NCI-H2196 (cell line): ENCODE data around the gene EBLN1.
A peak's percentile ranks its signal among the peaks of the same experiment; 100 is the strongest.
"Not testable (repeated sequence)": the region's sequence is repeated elsewhere in the genome, so short reads cannot be mapped to it uniquely, and the experiment has no call there.

Experiments
- DNase-seq: peaks from one replicate; lab custom pipeline; 2025; ENCODE audit not compliant: unreplicated experiment; lab: John Stamatoyannopoulos, UW

The EBLN1 gene

DNA sequence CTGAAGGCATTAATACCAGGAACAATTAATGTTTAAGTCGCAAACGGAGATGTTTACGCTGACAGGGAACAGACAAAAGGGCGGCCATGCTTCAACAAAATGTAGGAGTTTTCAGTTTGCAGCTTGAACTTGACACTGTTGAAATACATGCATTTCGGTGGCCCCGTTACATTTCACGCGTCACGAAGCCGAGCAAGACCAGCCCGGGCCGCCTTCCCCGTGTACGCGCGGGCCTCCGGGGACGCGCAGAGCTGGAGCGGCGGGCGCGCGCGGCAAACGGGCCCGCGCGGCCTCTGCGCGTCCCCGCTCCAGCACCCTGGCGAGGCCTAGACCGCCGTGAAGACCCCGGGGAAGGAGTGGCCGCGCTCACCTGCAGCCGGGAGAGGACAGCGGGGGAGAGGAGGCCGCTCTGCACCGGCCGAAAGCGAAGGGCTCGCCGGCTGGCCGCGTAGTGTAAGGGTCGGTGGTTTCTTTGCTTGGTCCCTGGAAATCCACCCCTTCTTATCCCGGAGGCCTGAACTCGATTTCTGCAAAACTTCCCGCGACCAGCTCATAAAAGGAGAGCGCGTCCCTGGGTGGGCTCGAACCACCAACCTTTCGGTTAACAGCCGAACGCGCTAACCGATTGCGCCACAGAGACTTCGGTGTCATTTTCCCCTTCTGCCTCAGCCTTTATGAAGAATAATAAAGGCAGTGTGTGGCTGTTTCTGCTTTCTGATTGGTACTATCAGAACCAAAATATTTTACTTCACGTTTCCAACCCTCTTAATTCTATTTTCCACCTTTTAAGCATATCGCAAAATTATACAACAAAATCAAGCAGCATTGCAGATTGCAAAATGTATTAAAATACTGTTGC, 11.4 kb upstream of the EBLN1 start:
- peak; percentile 61 for DNase-seq

DNA sequence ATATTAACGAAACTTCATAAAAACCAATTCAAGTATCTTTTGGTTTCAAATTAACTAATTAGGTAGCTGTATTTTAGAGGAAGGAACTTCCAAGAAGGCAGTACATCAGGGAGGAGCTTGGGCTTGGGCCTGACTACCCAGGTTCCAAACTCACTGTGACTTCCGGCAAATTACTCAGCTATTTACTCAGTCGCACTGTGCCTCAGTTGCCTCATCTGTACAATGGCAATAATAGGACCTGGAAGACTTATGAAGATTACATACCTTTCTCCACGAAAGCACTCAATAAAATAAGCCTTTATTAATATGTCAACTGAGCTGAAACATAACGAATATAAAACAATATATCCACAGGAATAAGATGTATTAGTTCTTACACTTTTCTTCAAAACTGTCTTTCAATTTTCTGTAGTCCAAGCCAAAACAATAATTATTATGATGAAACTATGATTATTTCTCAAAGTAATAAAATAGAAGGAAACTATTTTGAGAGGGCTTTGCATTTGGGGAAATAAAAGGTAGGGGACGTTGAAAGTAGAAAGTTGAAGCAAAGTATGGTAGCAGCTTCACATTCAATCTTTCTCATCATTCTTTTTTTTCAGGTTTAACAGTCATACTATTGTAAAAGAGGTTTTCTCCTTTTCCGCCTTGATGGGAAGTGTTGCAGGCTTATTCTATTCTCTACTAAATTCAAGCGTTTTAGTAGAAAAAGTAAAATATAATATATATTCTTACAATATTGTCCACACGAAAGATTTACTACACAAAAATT, 10.5 kb upstream of the EBLN1 start:
- DNase-seq = no peak

DNA sequence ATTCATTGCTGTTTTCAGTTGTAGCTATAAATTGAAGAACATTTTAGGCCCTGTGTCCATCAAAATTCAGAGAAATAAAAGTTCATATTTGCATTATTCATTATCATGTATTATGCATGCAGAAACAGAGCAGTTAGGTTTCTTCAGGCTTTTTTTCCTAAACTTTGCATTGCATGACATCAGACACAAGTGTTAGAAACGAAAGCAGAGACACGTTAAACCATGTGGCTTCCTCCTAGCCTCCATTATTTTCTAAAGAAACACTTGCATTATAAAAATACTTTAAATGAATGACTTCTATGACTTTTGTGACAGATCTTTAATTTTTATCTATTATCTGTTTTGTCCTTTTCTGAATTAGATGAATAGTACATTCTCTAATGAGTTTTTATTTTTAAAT, 8.8 kb upstream of the EBLN1 start:
- no peak for DNase-seq

GRCh38 chr10:22222236-22223190, 4.7 kb upstream of the EBLN1 start:
- no peak for DNase-seq

DNA sequence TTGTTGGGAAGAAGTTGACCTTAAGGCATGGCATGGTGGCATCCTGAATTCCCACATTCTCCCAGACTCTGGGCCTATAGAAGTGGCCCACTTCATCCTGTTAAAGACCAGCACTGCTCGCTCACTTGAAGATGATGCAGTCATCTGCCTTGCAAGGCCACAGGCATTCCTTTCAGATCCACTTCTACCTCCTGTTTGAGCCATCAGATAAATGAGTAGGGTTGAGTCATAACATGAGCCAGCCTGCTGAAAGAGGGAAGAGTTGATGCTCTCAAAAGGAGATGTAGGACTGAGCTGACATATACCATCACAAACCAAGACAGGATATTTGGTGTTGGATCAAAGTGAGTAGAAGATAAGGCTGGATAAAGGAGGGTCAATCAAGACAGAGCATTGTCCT, 1.5 kb upstream of the EBLN1 start:
- DNase-seq = no peak

- DNase-seq = no peak
Observed at GRCh38 chr10:22218448-22218847, 633 bp upstream of the EBLN1 start.

DNA sequence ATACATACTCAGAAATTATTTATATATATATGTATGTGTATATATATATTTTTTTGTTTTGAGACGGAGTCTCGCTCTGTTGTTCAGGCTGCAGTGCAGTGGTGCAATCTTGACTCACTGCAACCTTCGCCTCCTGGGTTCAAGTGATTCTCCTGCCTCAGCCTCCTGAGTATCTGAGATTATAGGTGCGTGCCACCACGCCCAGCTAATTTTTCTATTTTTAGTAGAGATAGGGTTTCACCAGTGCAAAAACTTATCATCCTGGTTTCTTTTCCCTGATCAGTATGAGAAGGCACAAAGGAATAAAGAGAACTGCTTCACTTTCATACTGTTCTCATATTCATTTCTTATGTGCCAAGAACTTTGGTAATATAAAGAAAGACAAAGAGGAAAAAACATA, 731 bp downstream of the EBLN1 start:
- DNase-seq = not testable (repeated sequence)

GRCh38 chr10:22210267-22210666, 7.5 kb downstream of the EBLN1 start:
- no peak for DNase-seq

- DNase-seq = no peak
Observed at GRCh38 chr10:22193945-22194344, 23.9 kb downstream of the EBLN1 start.

DNA sequence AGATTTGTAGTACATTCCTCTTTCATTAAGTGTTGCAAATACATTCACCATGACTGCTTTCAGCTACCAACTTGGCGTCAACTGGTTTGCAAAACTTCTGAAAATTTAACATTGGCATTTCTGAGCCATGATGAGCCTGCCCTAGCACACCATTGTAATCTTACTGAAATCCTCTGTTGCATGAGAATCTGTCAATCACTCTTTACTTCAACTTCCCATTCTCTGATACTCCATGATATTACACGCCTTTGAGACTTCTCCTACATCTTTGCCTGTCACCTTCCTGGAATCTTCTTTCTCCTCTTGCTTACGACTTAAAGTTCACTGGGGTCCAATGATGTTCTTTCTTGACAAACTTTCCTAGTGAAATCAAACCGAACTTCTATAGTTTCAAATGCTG, 32.2 kb downstream of the EBLN1 start:
- DNase-seq = no peak

DNA sequence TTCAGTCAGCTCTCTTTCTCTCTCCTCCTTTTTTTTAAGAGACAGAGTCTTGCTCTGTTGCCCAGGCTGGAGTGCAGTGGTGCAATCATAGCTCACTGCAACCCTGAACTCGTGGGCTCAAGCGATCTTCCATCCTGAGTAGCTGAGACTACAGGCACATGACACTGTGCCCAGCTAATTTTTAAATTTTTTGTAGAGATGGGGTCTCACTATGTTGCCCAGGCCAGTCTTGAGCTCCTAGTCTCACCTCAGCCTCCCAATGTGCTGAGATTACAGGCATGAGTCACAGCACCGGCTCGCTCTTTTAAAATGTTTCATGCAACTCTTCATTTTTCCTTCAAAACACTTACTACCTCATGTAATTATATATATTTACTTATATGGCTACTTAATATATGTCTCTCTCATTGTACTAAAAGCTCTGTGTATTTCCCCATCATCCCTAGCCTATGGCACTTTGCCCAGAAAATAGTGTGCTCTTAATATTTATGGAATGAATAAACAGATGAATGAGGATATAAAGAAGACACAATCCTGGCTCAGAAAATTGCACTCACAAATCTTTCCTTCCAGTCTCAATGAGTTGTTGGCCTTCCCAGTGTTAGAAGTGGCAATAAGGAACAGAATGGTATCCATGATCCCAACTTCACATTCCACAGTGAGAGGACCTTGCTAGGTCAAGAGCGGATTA, 33.9 kb downstream of the EBLN1 start:
- DNase-seq = no peak

GRCh38 chr10:22180724-22181123, 37.1 kb downstream of the EBLN1 start:
- no peak for DNase-seq

DNA sequence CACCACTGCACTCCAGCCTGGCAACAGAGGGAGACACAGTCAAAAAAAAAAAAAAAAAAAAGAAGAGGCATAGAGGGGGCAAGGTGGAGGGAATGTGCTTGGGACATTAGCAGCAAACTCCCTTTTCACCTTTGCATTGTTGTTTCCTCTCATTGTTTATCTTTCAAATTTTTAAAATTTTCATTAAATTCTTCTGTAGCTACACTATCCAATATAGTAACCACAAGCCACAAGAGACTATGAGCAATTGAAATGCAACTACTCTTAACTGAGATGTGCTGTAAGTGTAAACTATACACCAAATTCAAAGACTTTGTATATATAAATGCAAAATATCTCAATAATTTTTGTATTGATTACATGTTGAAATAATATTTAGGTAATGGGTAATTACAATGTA, 43.4 kb downstream of the EBLN1 start:
- DNase-seq = no peak

GRCh38 chr10:22171131-22171530, 46.7 kb downstream of the EBLN1 start:
- DNase-seq = no peak

- DNase-seq = no peak
Observed at GRCh38 chr10:22170582-22170981, 47.2 kb downstream of the EBLN1 start.

GRCh38 chr10:22159979-22160378, 57.8 kb downstream of the EBLN1 start:
- no peak for DNase-seq

- DNase-seq = no peak
Observed at GRCh38 chr10:22159180-22159579, 58.6 kb downstream of the EBLN1 start.
